Activated naive CD4-positive, alpha-beta T cell treated with anti-CD3 and anti-CD28 coated beads for 36 hours (primary cell): ENCODE measurements around the gene ALKBH4. TPM values are rescaled to one million over a fixed set of nuclear protein-coding genes. Genes with fewer than 3 reads are reported as not detected.
"Not testable (repeated sequence)": the region's sequence is repeated elsewhere in the genome, so short reads cannot be mapped to it uniquely, and the experiment has no call there.

Experiments
- CTCF ChIA-PET: fragments of 350-600 bp; sonication (Branson Sonifier 250); formaldehyde crosslinking; loops from one replicate; lab custom pipeline; 2021; ENCODE audit warnings: antibody characterized with exemption; lab: Charles Lee
- DNase-seq: peaks from one replicate; pipeline ENCODE4 v3.0.0-alpha.2; 2020
- H3K27ac Mint-ChIP-seq: one replicate; pipeline ENCODE4 v1.8.0; 2021; ENCODE audit warnings: mild to moderate bottlenecking, mixed read lengths
- H3K27me3 Mint-ChIP-seq: one replicate; pipeline ENCODE4 v1.8.0; 2021; ENCODE audit warnings: low read depth, mixed read lengths
- H3K36me3 Mint-ChIP-seq: one replicate; pipeline ENCODE4 v1.8.0; 2021; ENCODE audit warnings: low read depth, mixed read lengths
- H3K4me1 Mint-ChIP-seq: one replicate; pipeline ENCODE4 v1.8.0; 2021; ENCODE audit warnings: low read depth, mixed read lengths
- H3K4me3 Mint-ChIP-seq: one replicate; pipeline ENCODE4 v1.8.0; 2021; ENCODE audit warnings: mild to moderate bottlenecking, moderate library complexity, mixed read lengths
- H3K9me3 Mint-ChIP-seq: one replicate; pipeline ENCODE4 v1.8.0; 2021; ENCODE audit warnings: mixed read lengths
- intact Hi-C: fragments of 100-400 bp; cut with micrococcal nuclease; formaldehyde crosslinking; loops from one replicate; pipeline ENCODE4 v1.15.1; 2023
- total RNA-seq, 2 experiments: library from RNA; stranded (reverse); gene quantifications; one replicate each; pipeline ENCODE4 v1.2.3, GENCODE V29; 2021

Gene ALKBH4
- total RNA-seq, 2 experiments from 2014 or later: 5.7 to 6.4 TPM

GRCh38 chr7:102494026-102494425 is 29.4 kb upstream of the ALKBH4 start:
- CTCF ChIA-PET, H3K4me1 Mint-ChIP-seq, H3K27ac Mint-ChIP-seq, H3K36me3 Mint-ChIP-seq, intact Hi-C loops, H3K27me3 Mint-ChIP-seq, DNase-seq, H3K4me3 Mint-ChIP-seq, H3K9me3 Mint-ChIP-seq: not testable (repeated sequence)

GRCh38 chr7:102493220-102493935 is 28.7 kb upstream of the ALKBH4 start:
- intact Hi-C loops, CTCF ChIA-PET, H3K9me3 Mint-ChIP-seq, DNase-seq, H3K36me3 Mint-ChIP-seq, H3K27me3 Mint-ChIP-seq, H3K27ac Mint-ChIP-seq, H3K4me1 Mint-ChIP-seq, H3K4me3 Mint-ChIP-seq: not testable (repeated sequence)

DNA sequence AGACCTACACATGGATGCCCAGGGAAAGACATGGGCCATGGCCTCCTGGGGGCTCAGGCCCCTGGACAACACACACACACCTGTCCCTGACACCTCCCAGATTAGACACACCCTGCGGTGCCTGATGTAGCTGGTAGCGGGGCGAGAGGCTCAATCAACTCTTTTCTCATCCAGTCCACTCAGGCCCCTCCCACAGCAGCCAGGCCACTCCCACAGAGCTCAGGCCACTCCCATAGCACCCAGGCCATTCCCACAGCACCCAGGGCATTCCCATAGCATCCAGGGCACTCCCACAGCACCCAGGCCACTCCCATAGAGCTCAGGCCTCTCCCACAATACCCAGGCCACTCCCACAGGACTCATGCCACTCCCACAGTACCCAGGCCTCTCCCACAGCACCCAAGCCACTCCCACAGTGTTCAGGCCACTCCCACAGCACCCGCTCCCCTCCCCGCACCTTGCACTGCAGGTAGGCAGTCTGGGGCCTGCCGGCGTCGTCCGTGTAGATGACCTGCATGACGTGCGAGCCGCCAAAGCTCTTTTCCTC is 25.9 kb upstream of the ALKBH4 start:
- H3K9me3 Mint-ChIP-seq, DNase-seq, H3K4me1 Mint-ChIP-seq, H3K4me3 Mint-ChIP-seq, H3K36me3 Mint-ChIP-seq, H3K27ac Mint-ChIP-seq, CTCF ChIA-PET, H3K27me3 Mint-ChIP-seq, intact Hi-C loops: not testable (repeated sequence)

DNA sequence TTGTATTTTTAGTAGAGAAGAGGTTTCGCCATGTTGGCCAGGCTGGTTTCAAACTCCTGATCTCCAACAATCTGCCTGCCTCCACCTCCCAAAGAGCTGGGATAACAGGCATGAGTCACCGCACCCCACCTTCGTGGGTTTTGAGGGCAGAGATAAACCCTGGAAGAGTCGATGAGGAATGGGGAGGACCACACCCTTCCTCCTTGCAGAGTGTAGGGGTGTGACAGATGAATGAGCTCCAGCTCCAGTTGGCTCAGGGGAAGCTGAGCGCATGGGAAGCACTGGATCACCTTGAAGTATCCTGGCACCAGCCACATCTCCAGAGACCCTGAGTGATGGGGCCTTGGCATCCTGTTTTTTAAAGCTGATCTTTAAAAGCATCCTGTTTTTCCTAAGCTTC is 19.7 kb upstream of the ALKBH4 start:
- H3K9me3 Mint-ChIP-seq, CTCF ChIA-PET, H3K4me3 Mint-ChIP-seq, H3K27ac Mint-ChIP-seq, H3K27me3 Mint-ChIP-seq, DNase-seq, intact Hi-C loops, H3K36me3 Mint-ChIP-seq, H3K4me1 Mint-ChIP-seq: not testable (repeated sequence)

GRCh38 chr7:102481962-102482361 is 17.3 kb upstream of the ALKBH4 start:
- H3K9me3 Mint-ChIP-seq, H3K36me3 Mint-ChIP-seq, DNase-seq, H3K27ac Mint-ChIP-seq, H3K4me1 Mint-ChIP-seq, H3K4me3 Mint-ChIP-seq, H3K27me3 Mint-ChIP-seq, CTCF ChIA-PET, intact Hi-C loops: not testable (repeated sequence)

DNA sequence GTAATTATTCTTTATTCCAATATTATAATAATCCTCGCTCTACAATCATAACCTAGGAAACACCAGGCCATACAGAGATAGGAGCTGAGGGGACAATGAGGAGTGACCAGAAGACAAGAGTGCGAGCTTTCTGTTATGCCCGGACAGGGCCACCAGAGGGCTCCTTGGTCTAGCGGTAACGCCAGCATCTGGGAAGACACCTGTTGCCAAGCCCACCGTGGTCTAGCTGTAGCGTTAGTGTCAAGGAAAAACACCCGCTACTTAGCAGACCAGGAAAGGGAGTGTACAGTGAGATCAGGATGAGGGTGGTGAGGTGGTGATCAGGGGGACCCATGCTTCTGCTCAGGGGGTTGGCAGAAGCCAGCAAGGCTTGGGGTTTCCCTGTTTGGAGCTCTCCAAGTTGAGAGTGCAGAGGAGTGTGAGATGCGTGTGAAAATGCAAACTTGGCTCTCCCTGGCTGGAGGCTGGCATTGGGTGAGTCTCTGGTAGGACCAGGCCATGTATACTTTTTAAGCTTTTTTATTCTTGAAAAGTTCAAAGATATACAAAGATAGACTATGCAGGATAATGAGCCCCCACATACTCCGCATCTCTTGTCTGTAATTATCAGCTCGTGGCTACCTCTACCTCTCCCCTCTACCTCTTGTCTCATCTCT is 15.4 kb upstream of the ALKBH4 start:
- H3K9me3 Mint-ChIP-seq, H3K36me3 Mint-ChIP-seq, H3K27me3 Mint-ChIP-seq, intact Hi-C loops, H3K4me3 Mint-ChIP-seq, H3K27ac Mint-ChIP-seq, H3K4me1 Mint-ChIP-seq: not testable (repeated sequence)
- DNase-seq: peak; percentile 60
- CTCF ChIA-PET: interaction anchor here (1.0 to 1.4 kb wide), 2 partner anchors 15 to 76 kb away, joined by 3 to 4 read pairs; no protein-coding TSS in a partner anchor

- H3K9me3 Mint-ChIP-seq, H3K27me3 Mint-ChIP-seq, H3K27ac Mint-ChIP-seq, H3K4me3 Mint-ChIP-seq, H3K4me1 Mint-ChIP-seq, H3K36me3 Mint-ChIP-seq, CTCF ChIA-PET, DNase-seq, intact Hi-C loops: not testable (repeated sequence)
Measured at GRCh38 chr7:102479209-102479584, 14.5 kb upstream of the ALKBH4 start.

- intact Hi-C loops, H3K27me3 Mint-ChIP-seq, H3K4me1 Mint-ChIP-seq, H3K36me3 Mint-ChIP-seq, CTCF ChIA-PET, H3K9me3 Mint-ChIP-seq: not testable (repeated sequence)
- H3K27ac Mint-ChIP-seq: peak within 1 kb of the TSS; percentile 87
- peak; percentile 97 for DNase-seq
- peak within 1 kb of the TSS; percentile 87 for H3K4me3 Mint-ChIP-seq
Measured at GRCh38 chr7:102478314-102479208, 13.9 kb upstream of the ALKBH4 start, which contains the start of gene POLR2J. TSS of gene POLR2J (minus strand) at chr7:102478922. CDS start at chr7:102478860, 62 bp downstream.

DNA sequence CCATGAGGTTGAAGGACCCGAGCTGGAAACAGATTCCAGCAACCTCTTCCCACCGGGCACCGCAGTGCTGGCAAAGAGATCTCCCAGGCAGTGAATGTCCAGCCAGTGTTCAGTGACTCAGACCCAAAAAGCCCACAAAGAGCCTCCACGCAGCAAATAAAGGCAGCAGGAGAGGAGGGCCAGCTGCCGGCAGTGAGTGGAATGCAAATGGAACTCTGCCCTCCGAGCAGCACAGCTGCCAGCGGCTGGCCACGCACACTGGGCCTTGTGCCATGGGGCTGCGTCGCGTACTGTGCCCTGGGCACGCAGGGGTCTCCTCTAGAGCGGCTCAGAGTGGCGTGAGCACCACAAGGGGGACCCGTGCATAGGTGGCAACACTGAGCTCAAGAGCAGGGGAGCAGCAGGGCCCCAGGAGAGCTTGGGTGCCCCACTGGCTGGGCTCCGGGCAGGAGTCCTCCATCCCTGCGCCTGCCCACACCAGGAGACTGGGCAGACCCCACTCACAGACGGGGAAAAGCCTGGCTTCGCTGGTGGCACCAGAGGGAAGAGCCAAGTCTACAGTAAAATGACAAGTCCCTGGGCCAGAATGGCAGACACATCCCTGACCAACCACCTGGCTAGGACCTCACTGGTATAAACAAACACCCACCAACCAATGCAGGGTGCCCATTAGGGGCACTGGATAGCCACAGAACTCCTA is 10.2 kb upstream of the ALKBH4 start:
- H3K4me1 Mint-ChIP-seq, H3K4me3 Mint-ChIP-seq, H3K27me3 Mint-ChIP-seq, H3K9me3 Mint-ChIP-seq, CTCF ChIA-PET, DNase-seq, H3K36me3 Mint-ChIP-seq, H3K27ac Mint-ChIP-seq, intact Hi-C loops: not testable (repeated sequence)

- intact Hi-C loops, H3K9me3 Mint-ChIP-seq, H3K27ac Mint-ChIP-seq, H3K27me3 Mint-ChIP-seq, H3K4me1 Mint-ChIP-seq, H3K36me3 Mint-ChIP-seq, DNase-seq, CTCF ChIA-PET, H3K4me3 Mint-ChIP-seq: not testable (repeated sequence)
Measured at GRCh38 chr7:102474116-102474515, 9.5 kb upstream of the ALKBH4 start.

DNA sequence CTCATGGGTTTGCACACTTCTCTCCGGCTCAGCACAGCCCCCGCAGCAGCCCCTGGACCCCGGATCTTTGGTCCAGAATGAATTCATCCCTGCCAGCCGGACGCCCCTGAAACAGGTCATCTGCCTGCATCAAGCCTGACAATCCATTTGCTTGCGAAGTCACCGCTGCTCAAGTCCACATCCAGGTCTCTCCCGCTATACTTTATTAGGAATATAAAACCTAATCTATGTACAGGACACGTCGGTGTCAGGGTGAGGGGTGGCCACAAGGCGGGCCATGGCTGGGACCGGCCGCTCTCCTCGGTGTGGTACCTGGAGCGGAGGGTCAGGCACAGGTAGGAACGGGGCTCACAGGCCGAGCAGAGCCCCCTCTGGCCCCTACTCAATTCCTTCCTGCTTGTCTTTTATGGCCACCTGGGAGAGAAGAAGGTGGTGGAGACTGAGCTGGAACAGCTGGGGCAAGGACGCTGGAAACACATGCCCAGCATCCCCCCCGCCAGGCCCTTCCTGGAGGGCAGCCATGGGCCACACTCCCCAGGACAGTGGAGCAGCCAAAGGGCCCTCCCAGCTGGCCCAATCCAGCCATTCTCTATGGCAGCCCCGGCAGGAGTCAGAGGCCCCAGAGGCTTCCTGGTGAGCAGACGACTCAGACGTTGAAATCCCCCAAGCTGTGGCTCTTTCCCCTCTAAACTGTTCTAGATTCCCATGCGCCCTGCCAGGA is 8.8 kb upstream of the ALKBH4 start:
- Mint-ChIP-seq H3K4me3 (no peak overlapping the region), H3K36me3 (peaks cover 2% of the 10 kb centered on the region), H3K9me3 (no peaks in the 10 kb centered on the region), H3K4me1 (no peaks in the 10 kb centered on the region), H3K27ac (no peak overlapping the region), H3K27me3 (no peaks in the 10 kb centered on the region)
- CTCF ChIA-PET: no interaction called here
- intact Hi-C loops: no loop called here
- no peak for DNase-seq
